Measurements from ENCODE around the gene TMF1. TPM values are rescaled to one million over a fixed set of nuclear protein-coding genes. Genes with fewer than 3 reads are reported as not detected.

TMF1 gene
- polyA plus RNA-seq, 1 donor = 43.3 TPM

GRCh38 chr3:69048990-69049389, 3.1 kb downstream of the TMF1 start:
- Histone ChIP-seq H3K9me3 (ENCODE audit: control insufficient read depth, low read depth, low read length) (no peaks in the 10 kb centered on the region), H3K4me3 (ENCODE audit: low read length) (no peak overlapping the region), H3K36me3 (ENCODE audit: control insufficient read depth, insufficient read depth, low read length) (peaks cover 30% of the 10 kb centered on the region), H3K27me3 (ENCODE audit: control insufficient read depth, insufficient read depth, low read length) (no peaks in the 10 kb centered on the region), H3K27ac (ENCODE audit: low read length) (no peak overlapping the region), H3K4me1 (ENCODE audit: control insufficient read depth, insufficient read depth, low read length) (peaks cover 3% of the 10 kb centered on the region)
- no CpG with 5 or more reads among the region's 2 CpGs for WGBS (ENCODE audit: insufficient coverage, low lambda C conversion rate)
- no peak for DNase-seq

DNA sequence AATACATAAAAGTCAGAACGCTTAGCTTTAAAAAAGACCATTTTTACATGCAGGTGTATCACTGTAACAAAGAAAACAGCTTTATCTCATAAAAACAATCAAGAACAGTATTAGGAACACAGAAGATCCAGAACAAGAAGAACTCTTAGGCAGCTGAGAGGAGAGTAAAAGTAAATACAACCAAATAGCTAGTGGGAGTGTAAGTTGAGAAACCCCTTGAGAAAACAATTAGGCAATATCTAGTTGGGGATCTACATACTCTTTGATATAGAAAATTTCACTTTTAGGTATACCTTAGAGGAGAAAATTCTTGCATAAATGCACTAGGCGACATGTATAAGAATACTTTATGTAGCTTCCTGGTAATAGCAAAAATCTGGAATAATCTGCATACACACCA, 7.5 kb downstream of the TMF1 start:
- no peak overlapping the region for H3K27ac ChIP-seq (ENCODE audit: low read length)
- 80% methylated on average over 1 of the region's 2 CpGs for WGBS (ENCODE audit: insufficient coverage, low lambda C conversion rate)
- H3K36me3 ChIP-seq (ENCODE audit: control insufficient read depth, insufficient read depth, low read length) = peaks cover 58% of the 10 kb centered on the region
- H3K9me3 ChIP-seq (ENCODE audit: control insufficient read depth, low read depth, low read length) = no peaks in the 10 kb centered on the region
- no peak for DNase-seq
- no peak overlapping the region for H3K4me3 ChIP-seq (ENCODE audit: low read length)
- no peaks in the 10 kb centered on the region for H3K4me1 ChIP-seq (ENCODE audit: control insufficient read depth, insufficient read depth, low read length)
- no peaks in the 10 kb centered on the region for H3K27me3 ChIP-seq (ENCODE audit: control insufficient read depth, insufficient read depth, low read length)

- Histone ChIP-seq H3K4me3 (ENCODE audit: low read length) (no peak overlapping the region), H3K36me3 (ENCODE audit: control insufficient read depth, insufficient read depth, low read length) (peaks cover 61% of the 10 kb centered on the region), H3K9me3 (ENCODE audit: control insufficient read depth, low read depth, low read length) (no peaks in the 10 kb centered on the region), H3K4me1 (ENCODE audit: control insufficient read depth, insufficient read depth, low read length) (no peaks in the 10 kb centered on the region), H3K27ac (ENCODE audit: low read length) (no peak overlapping the region), H3K27me3 (ENCODE audit: control insufficient read depth, insufficient read depth, low read length) (no peaks in the 10 kb centered on the region)
- no peak for DNase-seq
- 97% methylated on average over 5 of the region's 7 CpGs for WGBS (ENCODE audit: insufficient coverage, low lambda C conversion rate)
Observed at GRCh38 chr3:69033470-69033869, 18.7 kb downstream of the TMF1 start.

GRCh38 chr3:69032737-69033136, 19.4 kb downstream of the TMF1 start:
- no peak overlapping the region for H3K4me3 ChIP-seq (ENCODE audit: low read length)
- H3K27ac ChIP-seq (ENCODE audit: low read length) = no peak overlapping the region
- no peaks in the 10 kb centered on the region for H3K4me1 ChIP-seq (ENCODE audit: control insufficient read depth, insufficient read depth, low read length)
- WGBS (ENCODE audit: insufficient coverage, low lambda C conversion rate) = no CpG with 5 or more reads among the region's 9 CpGs
- H3K9me3 ChIP-seq (ENCODE audit: control insufficient read depth, low read depth, low read length) = no peaks in the 10 kb centered on the region
- peaks cover 60% of the 10 kb centered on the region for H3K36me3 ChIP-seq (ENCODE audit: control insufficient read depth, insufficient read depth, low read length)
- H3K27me3 ChIP-seq (ENCODE audit: control insufficient read depth, insufficient read depth, low read length) = no peaks in the 10 kb centered on the region
- no peak for DNase-seq

- no CpG with 5 or more reads among the region's 2 CpGs for WGBS (ENCODE audit: insufficient coverage, low lambda C conversion rate)
- peaks cover 60% of the 10 kb centered on the region for H3K36me3 ChIP-seq (ENCODE audit: control insufficient read depth, insufficient read depth, low read length)
Observed at GRCh38 chr3:69032142-69032541, 20.0 kb downstream of the TMF1 start.

GRCh38 chr3:69031635-69032034, 20.5 kb downstream of the TMF1 start:
- Histone ChIP-seq H3K4me3 (ENCODE audit: low read length) (no peak overlapping the region), H3K27me3 (ENCODE audit: control insufficient read depth, insufficient read depth, low read length) (no peaks in the 10 kb centered on the region), H3K36me3 (ENCODE audit: control insufficient read depth, insufficient read depth, low read length) (peaks cover 60% of the 10 kb centered on the region), H3K4me1 (ENCODE audit: control insufficient read depth, insufficient read depth, low read length) (no peaks in the 10 kb centered on the region), H3K9me3 (ENCODE audit: control insufficient read depth, low read depth, low read length) (no peaks in the 10 kb centered on the region), H3K27ac (ENCODE audit: low read length) (no peak overlapping the region)
- WGBS (ENCODE audit: insufficient coverage, low lambda C conversion rate) = 100% methylated on average over 1 of the region's 1 CpG
- no peak for DNase-seq

More at GRCh38 chr3:69032142-69032541, 20.0 kb downstream of the TMF1 start:
- Histone ChIP-seq H3K9me3 (ENCODE audit: control insufficient read depth, low read depth, low read length) (no peaks in the 10 kb centered on the region), H3K4me1 (ENCODE audit: control insufficient read depth, insufficient read depth, low read length) (no peaks in the 10 kb centered on the region), H3K27me3 (ENCODE audit: control insufficient read depth, insufficient read depth, low read length) (no peaks in the 10 kb centered on the region), H3K27ac (ENCODE audit: low read length) (no peak overlapping the region), H3K4me3 (ENCODE audit: low read length) (no peak overlapping the region)
- no peak for DNase-seq

DNA sequence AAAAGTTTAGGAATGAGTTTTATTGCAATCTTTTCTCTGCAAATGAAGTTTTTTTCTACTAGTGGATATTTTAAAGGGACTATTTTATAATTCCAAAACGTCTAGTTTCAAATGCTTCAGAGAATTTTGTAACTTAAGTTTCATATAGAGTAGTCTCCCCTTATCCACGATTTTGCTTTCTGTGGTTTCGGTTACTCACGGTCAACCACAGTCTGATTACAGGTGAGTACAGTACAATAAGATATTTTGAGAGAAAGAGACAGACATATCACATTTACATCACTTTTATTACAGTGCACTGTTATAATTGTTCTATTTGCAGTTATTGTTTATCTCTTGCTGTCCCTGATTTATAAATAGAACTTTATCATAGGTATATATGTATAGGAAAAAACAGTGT, 31.3 kb downstream of the TMF1 start:
- H3K36me3 ChIP-seq (ENCODE audit: control insufficient read depth, insufficient read depth, low read length) = peaks cover 21% of the 10 kb centered on the region
- H3K4me1 ChIP-seq (ENCODE audit: control insufficient read depth, insufficient read depth, low read length) = no peaks in the 10 kb centered on the region
- no peak overlapping the region for H3K4me3 ChIP-seq (ENCODE audit: low read length)
- H3K9me3 ChIP-seq (ENCODE audit: control insufficient read depth, low read depth, low read length) = no peaks in the 10 kb centered on the region
- no peak for DNase-seq
- WGBS (ENCODE audit: insufficient coverage, low lambda C conversion rate) = 49% methylated on average over 2 of the region's 4 CpGs
- no peaks in the 10 kb centered on the region for H3K27me3 ChIP-seq (ENCODE audit: control insufficient read depth, insufficient read depth, low read length)
- no peak overlapping the region for H3K27ac ChIP-seq (ENCODE audit: low read length)

DNA sequence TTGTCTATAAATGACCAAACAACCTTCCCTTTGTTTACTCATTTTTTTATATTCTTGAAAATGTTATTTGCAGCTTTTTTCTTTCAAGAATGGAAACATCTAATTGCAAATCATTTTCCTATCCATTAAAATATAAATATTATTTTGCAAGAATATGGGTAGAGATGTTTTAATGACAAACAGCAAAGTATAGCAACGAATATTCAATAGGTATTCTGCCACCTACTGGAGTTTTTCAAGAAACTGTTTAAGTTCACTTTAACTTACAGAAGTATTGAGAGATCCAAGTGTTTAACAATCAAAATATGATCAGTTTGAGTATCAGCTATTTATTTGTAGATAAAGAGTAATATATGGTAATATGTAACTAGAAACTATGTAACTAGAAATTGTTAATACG, 31.7 kb downstream of the TMF1 start:
- no peak overlapping the region for H3K27ac ChIP-seq (ENCODE audit: low read length)
- 80% methylated on average over 2 of the region's 2 CpGs for WGBS (ENCODE audit: insufficient coverage, low lambda C conversion rate)
- no peaks in the 10 kb centered on the region for H3K27me3 ChIP-seq (ENCODE audit: control insufficient read depth, insufficient read depth, low read length)
- no peaks in the 10 kb centered on the region for H3K9me3 ChIP-seq (ENCODE audit: control insufficient read depth, low read depth, low read length)
- no peak overlapping the region for H3K4me3 ChIP-seq (ENCODE audit: low read length)
- no peak for DNase-seq
- H3K4me1 ChIP-seq (ENCODE audit: control insufficient read depth, insufficient read depth, low read length) = no peaks in the 10 kb centered on the region
- peaks cover 17% of the 10 kb centered on the region for H3K36me3 ChIP-seq (ENCODE audit: control insufficient read depth, insufficient read depth, low read length)

- Histone ChIP-seq H3K27ac (ENCODE audit: low read length) (no peak overlapping the region), H3K4me3 (ENCODE audit: low read length) (no peak overlapping the region), H3K9me3 (ENCODE audit: control insufficient read depth, low read depth, low read length) (no peaks in the 10 kb centered on the region), H3K4me1 (ENCODE audit: control insufficient read depth, insufficient read depth, low read length) (no peaks in the 10 kb centered on the region), H3K27me3 (ENCODE audit: control insufficient read depth, insufficient read depth, low read length) (no peaks in the 10 kb centered on the region), H3K36me3 (ENCODE audit: control insufficient read depth, insufficient read depth, low read length) (peaks cover 7% of the 10 kb centered on the region)
- no CpG with 5 or more reads among the region's 2 CpGs for WGBS (ENCODE audit: insufficient coverage, low lambda C conversion rate)
- DNase-seq = no peak
Observed at GRCh38 chr3:69016901-69017300, 35.2 kb downstream of the TMF1 start.

GRCh38 chr3:69016102-69016501, 36.0 kb downstream of the TMF1 start:
- Histone ChIP-seq H3K9me3 (ENCODE audit: control insufficient read depth, low read depth, low read length) (no peaks in the 10 kb centered on the region), H3K4me3 (ENCODE audit: low read length) (no peak overlapping the region), H3K27me3 (ENCODE audit: control insufficient read depth, insufficient read depth, low read length) (no peaks in the 10 kb centered on the region), H3K27ac (ENCODE audit: low read length) (no peak overlapping the region), H3K4me1 (ENCODE audit: control insufficient read depth, insufficient read depth, low read length) (no peaks in the 10 kb centered on the region), H3K36me3 (ENCODE audit: control insufficient read depth, insufficient read depth, low read length) (peaks cover 4% of the 10 kb centered on the region)
- DNase-seq = no peak
- no CpG with 5 or more reads among the region's 4 CpGs for WGBS (ENCODE audit: insufficient coverage, low lambda C conversion rate)

- H3K4me1 ChIP-seq (ENCODE audit: control insufficient read depth, insufficient read depth, low read length) = no peaks in the 10 kb centered on the region
- H3K36me3 ChIP-seq (ENCODE audit: control insufficient read depth, insufficient read depth, low read length) = peaks cover 4% of the 10 kb centered on the region
- 40% methylated on average over 5 of the region's 11 CpGs for WGBS (ENCODE audit: insufficient coverage, low lambda C conversion rate)
- H3K4me3 ChIP-seq (ENCODE audit: low read length) = peak overlapping the region; percentile 78
- no peaks in the 10 kb centered on the region for H3K9me3 ChIP-seq (ENCODE audit: control insufficient read depth, low read depth, low read length)
- no peaks in the 10 kb centered on the region for H3K27me3 ChIP-seq (ENCODE audit: control insufficient read depth, insufficient read depth, low read length)
- peak overlapping the region; percentile 86 for H3K27ac ChIP-seq (ENCODE audit: low read length)
- DNase-seq = no peak
Observed at GRCh38 chr3:69014022-69014580, 38.0 kb downstream of the TMF1 start.

Measured in large intestine (tissue), 3 donors.